Measurements from ENCODE around the gene CNTNAP2.
"Not testable (repeated sequence)": the region's sequence is repeated elsewhere in the genome, so short reads cannot be mapped to it uniquely, and the experiment has no call there.

Gene CNTNAP2

DNA sequence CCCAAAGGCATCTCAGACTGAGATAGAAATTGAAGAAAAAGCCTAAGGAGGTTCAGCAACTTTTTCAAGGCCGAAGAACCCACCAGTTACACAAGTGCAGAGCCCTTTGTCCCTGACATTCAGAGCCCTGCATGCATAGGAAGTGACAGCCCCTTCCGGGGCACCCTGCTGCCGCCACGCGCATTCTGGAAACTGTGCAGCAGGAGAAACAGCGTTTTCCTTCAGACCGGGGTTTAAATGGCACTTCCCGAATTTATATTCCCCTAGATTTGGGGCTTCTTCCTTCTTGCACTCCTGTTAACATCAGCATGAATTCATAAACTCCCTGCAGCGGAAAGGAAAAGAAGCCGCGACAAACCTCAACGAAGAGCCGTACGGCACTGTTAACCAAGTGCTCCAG is 2283.5 kb downstream of the CNTNAP2 start:
- no peak for DNase-seq (ENCODE audit: low read depth)
- H3K4me3 ChIP-seq (ENCODE audit: low read depth, low read length): no peak overlapping the region

GRCh38 chr7:148402159-148402558 is 2285.6 kb downstream of the CNTNAP2 start:
- DNase-seq (ENCODE audit: low read depth): no peak
- H3K4me3 ChIP-seq (ENCODE audit: low read depth, low read length): no peak overlapping the region

DNA sequence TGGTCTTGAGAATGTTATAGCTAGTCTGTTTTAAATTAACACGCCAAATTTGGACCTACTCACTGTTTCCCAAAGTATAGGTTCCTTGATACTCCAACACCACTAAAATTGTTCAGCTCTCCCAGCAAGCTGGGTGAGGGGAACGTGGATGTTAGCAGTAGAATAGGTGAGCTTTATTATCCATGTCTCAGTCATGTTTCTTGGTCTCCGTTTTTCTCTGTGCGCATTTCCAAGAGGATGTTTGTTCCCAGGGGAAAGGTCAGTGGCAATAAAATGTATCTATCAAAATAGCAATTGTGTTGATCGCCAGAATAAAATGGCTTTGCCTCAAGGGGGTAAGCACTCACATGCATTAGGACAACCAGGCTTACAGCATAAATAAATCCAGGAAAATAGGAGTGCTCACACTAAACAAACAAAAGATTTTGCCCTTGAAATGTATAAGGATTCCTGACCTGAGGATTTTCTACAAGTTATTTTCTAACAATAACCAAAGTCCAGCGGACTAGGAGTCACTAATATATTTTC is 2286.9 kb downstream of the CNTNAP2 start:
- no peak for DNase-seq (ENCODE audit: low read depth)
- no peak overlapping the region for H3K4me3 ChIP-seq (ENCODE audit: low read depth, low read length)

- H3K4me3 ChIP-seq (ENCODE audit: low read depth, low read length): no peak overlapping the region
- no peak for DNase-seq (ENCODE audit: low read depth)
These were observed 2291.7 kb downstream of the CNTNAP2 start for GRCh38 chr7:148408307-148408706.

DNA sequence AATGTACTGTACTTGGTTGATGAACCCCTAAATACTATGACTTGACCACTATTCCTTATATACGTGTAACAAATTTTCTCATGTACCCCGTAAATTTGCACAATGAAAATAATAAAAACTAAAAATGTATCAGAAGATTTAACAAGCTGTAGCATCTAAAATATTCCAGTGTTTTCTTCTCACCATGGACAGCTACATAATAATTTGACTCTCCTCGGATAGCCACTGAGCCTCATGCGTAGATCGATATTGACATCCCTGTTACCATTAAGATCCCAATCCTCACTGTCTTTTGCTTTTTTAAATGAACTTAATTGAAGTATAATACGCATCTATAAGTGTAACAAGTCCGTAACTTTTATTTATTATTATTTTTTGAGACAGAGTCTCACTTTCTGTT is 2294.3 kb downstream of the CNTNAP2 start:
- H3K4me3 ChIP-seq (ENCODE audit: low read depth, low read length): no peak overlapping the region
- no peak for DNase-seq (ENCODE audit: low read depth)

- no peak for DNase-seq (ENCODE audit: low read depth)
- H3K4me3 ChIP-seq (ENCODE audit: low read depth, low read length): no peak overlapping the region
These were observed 2296.1 kb downstream of the CNTNAP2 start for GRCh38 chr7:148412691-148413090.

GRCh38 chr7:148419856-148420832 is 2303.5 kb downstream of the CNTNAP2 start:
- no peak for DNase-seq (ENCODE audit: low read depth)

GRCh38 chr7:148422030-148422429 is 2305.4 kb downstream of the CNTNAP2 start:
- no peak overlapping the region for H3K4me3 ChIP-seq (ENCODE audit: low read depth, low read length)
- no peak for DNase-seq (ENCODE audit: low read depth)

More at GRCh38 chr7:148419856-148420832, 2303.5 kb downstream of the CNTNAP2 start:
- H3K4me3 ChIP-seq (ENCODE audit: low read depth, low read length): no peak overlapping the region

DNA sequence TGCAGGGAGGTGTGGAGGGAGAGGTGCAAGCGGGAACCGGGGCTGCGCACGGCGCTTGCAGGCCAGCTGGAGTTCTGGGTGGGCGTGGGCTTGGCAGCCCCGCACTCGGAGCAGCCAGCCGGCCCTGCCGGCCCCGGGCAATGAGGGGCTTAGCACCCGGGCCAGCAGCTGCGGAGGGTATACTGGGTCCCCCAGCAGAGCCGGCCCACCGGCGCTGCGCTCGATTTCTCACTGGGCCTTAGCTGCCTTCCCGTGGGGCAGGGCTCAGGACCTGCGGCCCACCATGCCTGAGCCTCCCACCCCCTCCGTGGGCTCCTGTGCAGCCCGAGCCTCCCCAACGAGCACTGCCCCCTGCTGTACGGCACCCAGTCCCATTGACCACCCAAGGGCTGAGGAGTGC is 2309.8 kb downstream of the CNTNAP2 start:
- H3K4me3 ChIP-seq (ENCODE audit: low read depth, low read length); DNase-seq (ENCODE audit: low read depth): not testable (repeated sequence)

DNA sequence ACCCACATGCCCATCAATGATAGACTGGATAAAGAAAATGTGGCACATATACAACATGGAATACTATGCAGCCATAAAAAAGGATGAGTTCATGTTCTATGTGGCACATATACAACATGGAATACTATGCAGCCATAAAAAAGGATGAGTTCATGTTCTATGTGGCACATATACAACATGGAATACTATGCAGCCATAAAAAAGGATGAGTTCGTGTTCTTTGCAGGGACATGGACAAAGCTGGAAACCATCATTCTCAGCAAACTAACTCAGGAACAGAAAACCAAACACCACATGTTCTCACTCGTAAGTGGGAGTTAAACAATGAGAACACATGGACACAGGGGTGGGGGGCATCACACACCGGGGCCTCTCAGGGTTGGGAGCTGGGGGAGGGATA is 2314.1 kb downstream of the CNTNAP2 start:
- not testable (repeated sequence) for DNase-seq (ENCODE audit: low read depth); H3K4me3 ChIP-seq (ENCODE audit: low read depth, low read length)

- DNase-seq (ENCODE audit: low read depth): no peak
- no peak overlapping the region for H3K4me3 ChIP-seq (ENCODE audit: low read depth, low read length)
These were observed 2317.1 kb downstream of the CNTNAP2 start for GRCh38 chr7:148433521-148434180.

GRCh38 chr7:148434181-148434757 is 2317.7 kb downstream of the CNTNAP2 start:
- no peak for DNase-seq (ENCODE audit: low read depth)

GRCh38 chr7:148434887-148435286 is 2318.3 kb downstream of the CNTNAP2 start:
- DNase-seq (ENCODE audit: low read depth): no peak
- H3K4me3 ChIP-seq (ENCODE audit: low read depth, low read length): no peak overlapping the region

More at GRCh38 chr7:148434181-148434757, 2317.7 kb downstream of the CNTNAP2 start:
- no peak overlapping the region for H3K4me3 ChIP-seq (ENCODE audit: low read depth, low read length)

GRCh38 chr7:148435715-148436114 is 2319.1 kb downstream of the CNTNAP2 start:
- no peak overlapping the region for H3K4me3 ChIP-seq (ENCODE audit: low read depth, low read length)
- DNase-seq (ENCODE audit: low read depth): no peak

DNA sequence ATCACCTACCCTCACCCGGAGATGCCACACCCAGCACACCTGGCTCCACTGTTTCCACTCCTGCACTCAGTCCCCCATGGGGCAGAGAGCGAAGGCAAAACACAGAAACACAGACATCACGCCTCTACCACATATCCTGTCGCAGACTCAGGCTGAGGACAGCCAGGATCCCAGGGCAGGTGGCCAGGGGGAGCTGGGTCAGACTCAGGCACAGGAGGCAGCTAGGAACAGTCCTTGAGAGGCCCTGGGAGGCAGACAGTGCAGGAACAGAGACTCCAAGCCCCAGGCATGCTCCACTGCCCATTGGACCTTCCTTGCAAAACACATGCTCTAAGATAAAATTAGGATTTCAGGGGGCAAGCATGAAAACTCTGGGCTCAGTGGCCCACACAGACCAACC is 2319.5 kb downstream of the CNTNAP2 start:
- DNase-seq (ENCODE audit: low read depth): no peak
- no peak overlapping the region for H3K4me3 ChIP-seq (ENCODE audit: low read depth, low read length)

GRCh38 chr7:148436571-148436970 is 2320.0 kb downstream of the CNTNAP2 start:
- H3K4me3 ChIP-seq (ENCODE audit: low read depth, low read length): no peak overlapping the region
- DNase-seq (ENCODE audit: low read depth): no peak

DNA sequence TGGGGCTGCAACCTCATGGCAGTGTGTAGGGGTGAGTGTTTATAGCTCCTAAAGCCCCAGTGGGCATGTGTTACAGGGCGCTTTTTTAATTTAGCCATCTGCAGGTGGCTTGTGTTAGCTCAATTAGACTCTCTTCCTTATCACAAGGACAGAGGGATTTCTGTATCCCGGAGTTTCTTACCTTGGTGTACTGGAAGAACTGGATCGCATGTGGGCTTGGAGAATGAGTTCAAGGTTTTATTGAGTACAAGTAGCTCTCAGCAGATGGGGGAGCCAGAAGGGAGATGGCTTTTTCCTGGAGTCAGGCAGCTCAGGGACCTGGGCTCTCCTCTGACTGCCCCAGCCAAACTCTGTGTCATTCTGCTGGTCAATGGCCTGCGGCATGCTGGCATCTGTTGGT is 2320.4 kb downstream of the CNTNAP2 start:
- no peak for DNase-seq (ENCODE audit: low read depth)
- H3K4me3 ChIP-seq (ENCODE audit: low read depth, low read length): no peak overlapping the region

- no peak for DNase-seq (ENCODE audit: low read depth)
- no peak overlapping the region for H3K4me3 ChIP-seq (ENCODE audit: low read depth, low read length)
These were observed 2325.6 kb downstream of the CNTNAP2 start for GRCh38 chr7:148442141-148442655.

- no peak for DNase-seq (ENCODE audit: low read depth)
- no peak overlapping the region for H3K4me3 ChIP-seq (ENCODE audit: low read depth, low read length)
These were observed 2326.3 kb downstream of the CNTNAP2 start for GRCh38 chr7:148442933-148443332.

Measured in skeletal muscle cell (primary cell).